ENCODE measurements around the gene C17orf67. TPM values are rescaled to one million over a fixed set of nuclear protein-coding genes. Genes with fewer than 3 reads are reported as not detected.

C17orf67 gene
- total RNA-seq, 1 experiment from 2014 or later = 0.50 TPM

DNA sequence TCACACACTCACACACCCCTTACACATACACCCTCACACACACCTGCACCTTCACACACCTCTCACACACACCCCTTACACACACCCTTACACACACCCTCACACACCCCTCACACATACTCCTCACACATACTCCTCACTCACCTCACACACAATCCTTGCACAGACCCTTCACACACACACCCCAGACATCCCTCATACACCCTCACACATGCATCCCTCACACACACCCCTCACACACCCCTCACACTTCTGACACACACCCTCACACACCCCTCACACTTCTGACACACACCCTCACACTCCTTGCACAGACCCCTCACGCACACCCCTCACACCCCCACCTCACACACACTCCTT is 23.9 kb downstream of the C17orf67 start:
- no peak for DNase-seq (ENCODE audit: extremely low read depth, low read depth)

DNA sequence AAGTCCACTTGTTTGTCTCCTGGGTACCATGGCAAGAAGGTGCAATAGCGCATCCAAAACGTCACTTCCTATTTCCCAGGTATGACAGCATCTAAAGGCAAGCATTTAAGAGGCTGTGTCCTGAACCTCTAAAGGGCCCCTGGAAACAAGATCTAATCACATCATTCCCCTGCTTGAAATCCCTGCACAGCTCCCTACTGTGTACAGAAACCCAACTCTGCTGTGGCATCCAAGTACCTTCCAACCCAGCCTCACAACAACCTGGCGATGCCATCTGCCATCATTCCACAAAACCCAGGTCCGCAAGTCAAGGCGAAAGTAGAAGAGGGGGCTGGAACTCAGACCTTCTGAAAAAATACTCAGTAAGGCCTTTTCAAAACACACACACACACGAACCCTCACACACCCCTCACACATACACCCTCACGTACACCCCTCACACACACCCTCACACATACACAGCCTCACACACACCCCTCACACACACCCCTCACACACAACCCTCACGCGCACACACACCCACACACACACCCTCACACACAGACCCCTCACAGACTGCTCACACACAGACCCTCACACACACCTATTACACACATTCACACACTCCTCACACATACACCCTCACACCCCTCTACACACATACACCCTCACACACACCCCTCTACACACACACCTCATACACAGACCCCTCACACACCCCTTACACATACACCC is 24.5 kb downstream of the C17orf67 start:
- no peak for DNase-seq (ENCODE audit: extremely low read depth, low read depth)

DNA sequence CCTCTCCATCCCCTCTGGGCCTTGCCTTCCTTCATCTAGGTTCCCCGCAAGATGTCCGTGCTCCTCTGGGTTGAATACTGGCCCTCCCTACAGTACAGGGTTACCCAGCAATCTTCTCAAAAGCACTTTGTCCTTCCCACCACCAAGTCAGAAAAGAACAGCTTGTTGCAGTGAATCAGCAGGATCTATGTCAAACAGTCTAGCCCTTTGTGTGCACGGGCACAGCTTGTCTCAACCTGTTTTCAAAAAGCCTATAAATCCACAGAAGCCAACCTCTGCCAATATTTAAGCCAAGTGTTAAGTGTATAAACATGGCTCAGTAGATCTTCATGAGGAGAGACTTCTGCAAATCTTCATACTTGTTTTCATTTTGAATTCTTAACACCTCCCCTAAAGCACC is 25.2 kb downstream of the C17orf67 start:
- DNase-seq (ENCODE audit: extremely low read depth, low read depth) = no peak

DNA sequence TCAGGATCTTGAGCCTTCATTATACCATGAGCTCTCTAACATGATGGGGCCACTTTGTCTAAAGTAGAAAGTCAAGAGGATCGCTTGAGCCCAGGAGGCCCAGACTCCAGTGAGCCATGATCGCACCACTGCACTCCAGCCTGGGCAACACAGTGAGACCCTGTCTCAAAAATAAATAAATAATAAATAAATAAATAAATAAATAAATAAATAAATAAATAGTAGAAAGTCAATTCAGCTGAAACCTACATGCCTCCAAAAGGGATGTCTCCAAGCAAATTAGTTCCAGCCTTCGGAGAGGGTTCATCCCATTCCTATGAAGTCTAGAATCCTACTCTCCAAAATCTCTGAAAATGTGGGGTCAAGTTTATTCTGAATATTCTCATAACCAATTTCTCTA is 26.0 kb downstream of the C17orf67 start:
- DNase-seq (ENCODE audit: extremely low read depth, low read depth) = no peak

DNA sequence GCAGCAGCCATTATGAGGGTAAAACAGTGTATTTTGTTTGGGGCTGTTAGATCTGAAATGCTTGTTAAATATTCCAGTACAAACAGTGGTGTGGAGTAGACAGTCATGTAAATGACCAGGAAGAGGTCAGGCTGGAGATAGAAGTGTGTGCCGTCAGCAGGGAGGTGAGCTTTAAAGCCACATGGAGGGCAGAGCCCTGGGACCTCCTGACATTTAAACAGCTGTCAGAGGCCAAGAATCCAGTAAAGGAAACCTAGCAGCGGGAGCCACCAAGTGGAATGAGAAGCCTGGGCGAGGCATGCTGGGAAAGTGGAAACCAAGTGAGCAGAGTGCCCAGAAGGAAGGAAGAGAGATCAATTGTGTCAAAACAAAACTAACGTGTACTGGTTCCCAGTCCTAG is 26.8 kb downstream of the C17orf67 start:
- no peak for DNase-seq (ENCODE audit: extremely low read depth, low read depth)

DNA sequence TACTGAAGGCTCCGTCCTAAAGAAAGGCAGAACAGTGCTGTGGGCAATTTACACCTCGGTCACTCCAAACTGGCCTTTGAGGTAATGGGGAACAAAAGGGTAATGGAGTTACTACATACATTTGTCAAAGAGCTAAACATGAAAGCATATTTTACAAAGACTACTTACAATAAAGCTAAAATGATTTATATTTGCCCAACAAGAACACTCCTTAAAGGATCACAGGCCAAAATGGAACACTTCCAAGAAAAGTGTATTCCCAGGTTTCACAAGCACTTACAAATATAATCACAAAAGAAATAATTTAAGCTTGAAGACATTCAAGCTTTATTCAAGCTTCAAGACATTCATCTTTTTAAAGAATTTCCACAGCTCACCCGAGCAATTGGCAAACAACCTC is 29.3 kb downstream of the C17orf67 start:
- DNase-seq (ENCODE audit: extremely low read depth, low read depth) = no peak

DNA sequence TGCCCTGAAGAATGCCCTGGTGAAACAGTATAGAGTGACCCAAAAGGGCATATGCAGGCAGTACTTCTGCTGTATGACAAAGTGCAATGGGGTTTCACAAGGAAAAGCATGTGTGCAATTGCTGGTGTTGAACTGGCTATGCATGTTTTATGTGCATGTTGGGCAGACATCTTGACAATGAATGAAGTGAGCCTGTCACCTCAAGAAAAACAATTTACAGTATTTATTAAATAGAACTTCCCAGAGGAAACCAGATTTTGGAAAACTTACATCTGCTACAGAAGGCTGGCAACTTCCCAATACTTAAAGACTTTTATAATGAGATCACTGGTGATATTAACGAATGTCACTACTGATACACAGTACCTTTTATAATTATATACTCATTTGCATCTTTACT is 30.6 kb downstream of the C17orf67 start:
- no peak for DNase-seq (ENCODE audit: extremely low read depth, low read depth)

DNA sequence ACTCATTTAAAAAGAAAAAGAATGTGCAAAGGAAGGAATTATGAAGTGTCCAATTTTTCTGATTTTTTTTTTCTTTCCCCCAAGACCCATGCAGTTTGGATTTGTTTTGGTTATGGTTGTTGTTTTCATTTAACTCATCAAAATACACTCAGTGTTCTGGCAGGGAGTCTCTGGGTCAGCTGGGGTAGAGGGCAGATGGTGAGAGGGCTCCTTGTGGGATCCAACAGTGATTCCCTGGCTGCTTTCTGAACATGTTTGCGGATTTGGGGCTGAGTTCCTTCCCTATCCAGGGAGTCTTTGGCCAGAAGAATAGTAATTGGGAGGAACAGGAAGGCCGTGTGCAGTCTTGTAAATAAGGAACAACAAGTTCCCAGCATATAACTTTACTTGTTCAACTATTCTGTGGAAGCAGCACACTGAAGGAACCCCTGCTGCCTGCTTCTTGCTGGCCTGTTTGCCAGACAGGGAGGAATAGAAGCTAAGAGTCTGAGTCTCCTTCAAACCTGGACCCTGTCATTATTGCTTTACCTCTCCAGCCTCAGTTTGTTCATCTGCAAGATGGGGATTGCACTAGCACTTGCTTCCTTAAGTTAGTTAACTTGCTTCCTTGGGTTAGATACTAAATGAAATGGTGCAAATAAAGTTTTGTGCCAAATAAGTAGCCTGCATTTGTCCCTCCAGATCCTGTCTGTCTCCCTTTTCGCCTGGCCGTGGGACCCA is 32.1 kb downstream of the C17orf67 start:
- no peak for DNase-seq (ENCODE audit: extremely low read depth, low read depth)

DNA sequence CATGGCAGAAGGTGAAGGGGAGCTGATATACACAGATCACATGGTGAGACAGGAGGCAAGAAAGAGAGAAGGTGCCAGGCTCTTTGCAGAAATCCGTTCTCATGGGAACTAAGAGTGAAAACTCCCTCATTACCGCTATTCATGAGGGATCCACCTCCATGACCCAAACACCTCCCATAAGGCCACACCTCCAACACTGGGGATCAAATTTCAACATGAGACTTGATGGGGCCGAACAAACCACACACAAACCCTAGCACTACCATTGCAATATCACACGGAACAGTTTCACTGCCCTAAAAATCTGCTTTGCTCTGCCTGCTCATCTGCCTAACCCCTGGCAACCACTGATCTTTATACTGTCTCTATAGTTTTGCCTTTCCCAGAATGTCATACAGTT is 34.8 kb downstream of the C17orf67 start:
- DNase-seq (ENCODE audit: extremely low read depth, low read depth) = no peak

DNA sequence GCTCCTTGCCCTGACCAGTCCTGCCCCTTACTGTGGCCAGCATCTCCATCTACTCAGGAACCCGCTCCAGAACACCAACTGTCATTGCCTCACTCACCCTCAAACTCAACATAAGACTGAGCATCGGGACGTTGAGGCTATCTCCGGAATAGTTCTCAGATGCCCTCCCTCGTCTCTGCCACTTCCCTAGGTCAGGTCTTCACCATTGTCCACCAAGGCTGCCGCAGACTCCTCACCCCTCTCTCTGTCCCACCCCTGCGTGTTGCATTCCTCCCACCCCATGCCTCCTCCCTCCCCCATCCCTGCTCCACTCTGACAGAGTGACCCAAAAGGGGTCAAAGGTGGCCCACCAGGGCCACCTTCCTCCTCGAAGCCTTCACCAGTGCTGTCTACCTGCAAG is 37.2 kb downstream of the C17orf67 start:
- no peak for DNase-seq (ENCODE audit: extremely low read depth, low read depth)

DNA sequence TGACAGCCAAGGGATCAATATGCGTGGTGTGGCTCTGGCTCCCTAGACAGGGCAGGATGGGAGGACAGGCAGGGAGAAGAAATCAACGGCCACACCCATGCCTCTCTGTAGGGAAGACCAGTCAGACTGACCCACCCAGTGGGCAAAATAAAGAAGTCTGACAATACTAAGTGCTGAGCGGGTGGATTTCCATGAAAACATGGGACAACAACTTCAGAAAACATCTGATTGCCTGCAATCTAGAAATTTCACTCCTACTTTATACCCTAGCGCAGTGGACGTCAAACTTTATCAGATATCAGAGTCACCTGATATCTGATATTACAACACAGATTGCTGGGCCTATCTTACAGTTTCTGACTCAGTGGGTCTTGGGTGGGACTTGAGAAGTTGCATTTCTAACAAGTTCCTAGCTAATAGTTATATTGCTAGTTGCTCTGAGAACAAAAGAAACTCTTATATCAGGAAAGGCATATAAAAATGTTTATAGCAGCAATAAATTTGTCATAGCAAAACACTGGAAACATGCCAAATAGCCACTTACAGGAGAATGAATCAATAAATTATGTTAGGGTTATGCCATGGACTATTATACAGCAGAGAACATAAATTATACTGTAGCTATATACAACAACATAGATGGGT is 38.4 kb downstream of the C17orf67 start:
- no peak for DNase-seq (ENCODE audit: extremely low read depth, low read depth)

DNA sequence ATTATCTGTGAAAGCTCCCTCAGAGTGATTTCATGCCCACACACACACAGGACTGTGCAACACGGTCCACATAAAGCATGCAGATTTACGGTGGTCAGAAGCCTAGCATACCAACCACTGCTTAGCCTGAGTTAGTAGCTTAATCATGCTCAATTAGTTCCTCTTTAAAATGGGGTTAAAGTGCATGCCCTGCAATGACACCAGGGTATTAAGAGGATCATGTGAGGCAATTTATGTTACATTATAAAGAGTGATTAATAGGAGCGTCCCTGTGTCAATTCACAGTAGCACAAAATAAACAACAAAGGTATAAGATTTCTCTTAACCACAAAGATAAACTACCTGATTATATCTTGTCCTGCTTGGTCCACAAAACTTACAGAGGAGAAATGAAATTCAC is 39.8 kb downstream of the C17orf67 start:
- DNase-seq (ENCODE audit: extremely low read depth, low read depth) = no peak

DNA sequence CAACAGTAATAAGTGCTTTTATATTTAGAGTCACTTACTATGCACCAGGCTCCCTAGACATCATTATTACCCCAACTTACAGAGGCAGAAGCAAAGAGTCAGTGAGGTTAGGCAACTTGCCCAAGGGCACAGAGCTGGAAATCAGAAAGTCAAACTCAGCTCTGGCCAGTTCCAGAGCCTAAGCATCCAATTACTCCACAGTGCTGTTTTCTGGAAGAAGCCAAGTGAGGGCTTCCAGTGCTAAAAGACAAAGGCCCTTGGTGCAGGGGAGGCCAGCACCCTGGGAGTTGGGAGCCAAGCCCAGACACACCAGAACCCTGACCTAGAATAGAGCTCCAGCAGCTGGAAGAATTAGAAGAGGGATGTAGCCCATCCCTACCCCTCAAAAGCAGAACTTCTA is 40.2 kb downstream of the C17orf67 start:
- DNase-seq (ENCODE audit: extremely low read depth, low read depth) = no peak

DNA sequence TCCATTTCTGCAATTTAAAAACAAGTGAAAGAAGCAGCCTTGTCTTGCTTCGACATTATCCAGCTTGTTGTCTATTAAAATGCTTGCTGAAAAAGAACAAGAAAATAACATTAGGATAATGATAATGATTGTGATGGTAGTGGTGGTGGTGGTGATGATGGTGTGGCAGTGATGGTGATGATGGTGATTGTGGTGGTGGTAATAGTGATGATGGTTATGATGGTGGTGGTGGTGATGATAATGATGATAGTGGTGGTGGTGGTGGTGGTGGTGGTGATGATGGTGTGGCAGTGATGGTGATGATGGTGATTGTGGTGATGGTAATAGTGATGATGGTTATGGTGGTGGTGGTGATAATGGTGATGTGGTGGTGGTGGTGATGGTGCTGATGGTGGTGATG is 41.5 kb downstream of the C17orf67 start:
- no peak for DNase-seq (ENCODE audit: extremely low read depth, low read depth)

DNA sequence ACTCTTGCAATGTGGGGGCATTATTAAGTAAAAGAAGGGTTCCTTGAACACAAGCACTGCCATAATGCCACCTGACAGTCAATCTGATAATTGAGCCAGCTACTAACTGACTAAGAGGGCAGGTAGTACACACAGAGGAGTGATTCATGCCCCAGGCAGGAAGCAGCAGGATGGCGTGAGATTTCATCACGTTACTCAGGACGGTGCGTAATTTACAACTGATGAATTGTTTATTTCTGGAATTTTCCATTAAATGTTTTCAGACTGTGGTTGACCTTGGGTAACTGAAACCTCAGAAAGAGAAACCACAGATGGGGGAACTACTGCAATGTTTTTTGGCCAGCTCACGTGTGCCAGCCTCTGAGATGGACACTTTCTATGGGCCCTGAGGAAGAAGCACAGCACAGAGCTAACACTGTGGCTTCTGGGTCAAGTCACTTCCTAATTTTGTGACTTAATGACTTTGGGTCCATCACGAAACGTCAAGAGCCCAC is 46.7 kb downstream of the C17orf67 start:
- DNase-seq (ENCODE audit: extremely low read depth, low read depth) = peak; percentile 88

DNA sequence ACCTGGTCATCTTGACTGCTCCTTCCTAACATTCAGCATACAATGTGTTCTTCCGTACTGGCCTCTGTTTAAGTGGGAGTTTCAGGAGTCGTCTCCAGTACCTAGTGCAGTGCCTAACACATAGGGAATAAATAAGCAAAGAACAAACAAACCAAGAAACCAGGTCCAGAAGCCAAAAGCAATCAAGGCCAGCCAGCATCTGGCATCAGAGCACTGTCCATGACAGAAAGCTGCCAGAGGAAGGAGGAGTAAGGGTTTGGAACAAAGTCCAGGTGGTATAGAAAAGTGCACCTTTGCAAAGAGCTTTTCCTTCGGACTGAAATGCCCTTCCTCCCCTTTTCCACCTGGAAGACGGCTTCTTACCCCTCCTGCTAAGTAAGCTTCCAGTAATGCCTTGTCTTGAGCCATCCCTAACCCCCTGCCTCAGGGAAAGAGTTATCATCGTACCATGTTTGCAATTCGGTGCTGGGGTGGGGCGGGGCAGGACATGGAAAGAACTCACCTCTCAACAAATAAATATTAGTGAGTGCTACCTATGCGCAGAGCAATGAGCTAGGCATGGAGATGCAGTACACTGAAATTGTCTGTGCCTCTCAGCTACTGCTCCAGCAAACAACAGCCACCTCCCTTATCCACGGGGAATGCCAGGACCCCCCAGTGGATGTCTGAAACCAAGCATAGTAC is 47.6 kb downstream of the C17orf67 start:
- DNase-seq (ENCODE audit: extremely low read depth, low read depth) = no peak

DNA sequence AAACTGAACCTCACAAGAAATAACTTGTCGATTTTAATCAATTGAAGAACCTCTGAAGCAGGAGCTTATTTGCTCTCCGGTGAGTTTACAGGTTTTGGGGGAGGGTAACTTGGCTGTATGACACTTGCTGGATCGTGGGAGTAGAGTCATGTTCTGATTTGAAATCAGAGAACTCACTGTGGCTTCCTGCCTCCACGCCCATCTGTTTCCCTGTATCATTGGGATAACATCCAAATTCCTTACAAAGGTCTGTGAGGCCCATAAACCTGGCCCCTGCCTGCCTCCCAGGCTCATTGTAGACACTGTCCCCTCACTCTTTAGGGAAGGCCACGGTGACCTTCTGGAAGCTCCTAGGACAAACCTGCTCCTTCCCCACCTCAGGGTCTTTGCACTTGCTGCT is 48.3 kb downstream of the C17orf67 start:
- no peak for DNase-seq (ENCODE audit: extremely low read depth, low read depth)

DNA sequence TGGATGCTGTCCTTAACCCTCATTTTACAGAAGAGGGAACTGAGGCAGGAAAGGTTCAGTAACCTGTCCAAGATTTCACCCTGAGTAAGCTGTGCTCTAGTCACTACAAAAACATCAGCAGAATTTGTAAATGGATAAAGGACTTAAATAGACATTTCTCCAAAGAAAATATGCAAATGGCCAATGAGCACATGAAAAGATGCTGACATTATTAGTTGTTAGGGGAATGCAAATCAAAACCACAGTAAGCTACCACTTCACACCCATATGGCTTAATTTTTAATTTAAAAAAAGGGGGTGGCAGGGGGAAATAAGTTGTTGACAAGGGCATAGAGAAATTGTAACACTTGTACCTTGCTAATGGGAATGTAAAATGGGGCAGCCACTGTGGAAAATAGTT is 51.4 kb downstream of the C17orf67 start:
- DNase-seq (ENCODE audit: extremely low read depth, low read depth) = no peak

DNA sequence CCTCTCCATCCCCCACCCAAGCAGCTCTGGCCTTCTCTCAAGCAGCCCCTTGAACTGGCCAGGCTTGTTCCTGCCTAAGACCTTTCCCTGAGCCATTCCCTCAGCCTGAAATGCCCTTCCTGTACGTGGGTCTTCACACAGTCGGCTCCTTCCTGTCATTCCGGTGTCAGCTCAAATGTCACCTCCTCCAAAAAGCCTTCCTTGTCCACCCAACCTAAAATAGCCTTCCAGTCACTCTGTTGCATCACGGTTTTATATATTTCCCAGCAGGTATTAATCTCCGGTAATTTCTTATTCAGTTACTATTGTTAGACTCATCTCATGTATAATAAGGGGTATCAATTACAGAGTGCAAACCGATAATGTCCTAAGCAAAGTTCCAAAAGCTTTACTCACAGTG is 51.8 kb downstream of the C17orf67 start:
- DNase-seq (ENCODE audit: extremely low read depth, low read depth) = no peak

DNA sequence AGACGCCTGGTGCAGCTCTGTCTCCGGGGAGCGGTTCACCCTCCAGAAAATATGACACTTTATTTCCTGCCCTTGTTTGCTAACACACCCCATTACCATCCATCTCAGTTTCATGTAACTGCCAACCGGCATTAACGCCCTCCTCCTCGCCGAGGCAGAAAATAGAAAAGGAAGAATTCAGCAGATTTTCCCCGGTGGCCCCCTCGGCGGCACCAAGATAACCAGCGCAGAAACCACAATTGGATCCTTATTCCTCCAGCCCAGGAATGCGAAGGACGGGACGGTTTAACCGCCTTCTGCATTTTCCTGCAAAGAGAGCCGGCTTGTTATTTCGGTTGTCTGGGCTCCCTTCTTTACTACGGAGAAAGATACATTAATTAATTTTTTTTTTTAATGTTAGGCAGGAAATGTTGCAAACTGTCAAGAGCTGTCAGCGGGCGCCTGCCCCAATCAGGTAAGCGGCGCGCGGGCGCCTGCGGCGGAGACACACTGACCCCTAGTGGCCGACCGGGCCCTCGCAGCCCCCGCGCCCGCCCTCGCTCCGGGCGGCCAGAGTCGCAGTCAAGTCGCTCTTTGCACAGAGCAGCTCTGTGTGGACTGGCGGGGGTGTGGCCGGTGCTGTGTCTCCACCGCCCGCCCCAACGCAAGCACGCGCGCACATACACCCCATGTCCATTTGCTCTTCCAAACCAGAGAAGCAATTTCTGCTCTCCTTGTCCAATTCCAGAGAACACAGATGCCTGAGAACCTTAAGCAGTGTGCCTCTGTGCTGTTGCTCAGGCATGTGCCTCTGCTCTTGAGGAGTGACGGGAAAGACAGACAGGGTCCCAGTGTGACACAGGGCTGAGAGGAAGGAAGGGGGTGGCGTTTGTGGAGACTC is 53.6 kb downstream of the C17orf67 start:
- DNase-seq (ENCODE audit: extremely low read depth, low read depth) = peak; percentile 67

Measured in NCI-H460 (cell line).